Transverse colon (tissue), 4 donors: ENCODE data around the gene LBR. TPM values are rescaled to one million over a fixed set of nuclear protein-coding genes. Genes with fewer than 3 reads are reported as not detected.

Experiments
- DNase-seq: peaks from one replicate; pipeline ENCODE4 v3.0.0-alpha.2; 2019
- H3K27ac ChIP-seq, 4 donors: fragments of 200-600 bp; sonication (generic); 2 replicates each; pipeline ENCODE4 v1.5.1; 2016 to 2018; ENCODE audit warnings: inconsistent platforms in 4 of 4
- H3K27me3 ChIP-seq: fragments of 200-600 bp; sonication (generic); 2 replicates; pipeline ENCODE4 v1.5.1; 2017; ENCODE audit warnings: inconsistent platforms
- H3K36me3 ChIP-seq, 4 donors: fragments of 200-600 bp; sonication (generic); 2 replicates each; pipeline ENCODE4 v1.5.1; 2017 to 2019; ENCODE audit warnings: inconsistent platforms in 4 of 4
- H3K4me1 ChIP-seq, 4 donors: fragments of 200-600 bp; sonication (generic); 2 replicates each; pipeline ENCODE4 v1.5.1; 2017 to 2020; ENCODE audit warnings: inconsistent platforms in 4 of 4
- H3K4me3 ChIP-seq, 4 donors: fragments of 200-600 bp; sonication (generic); 1 replicate in 1 of 4; 2 replicates in 3 of 4; pipeline versions ENCODE4 v1.5.1 to v1.6.1; 2017 to 2019; ENCODE audit warnings: inconsistent platforms in 4 of 4
- H3K9me3 ChIP-seq, 2 donors: fragments of 200-600 bp; sonication (generic); 2 replicates each; pipeline ENCODE4 v1.5.1; 2017 to 2019; ENCODE audit warnings: inconsistent platforms in 2 of 2
- CTCF ChIP-seq, 5 experiments: fragments of 200-600 bp in 3 of 5; fragments of 450-650 bp in 2 of 5; sonication (generic) in 3 of 5; IDR thresholded peaks; 1 replicate in 2 of 5; 2 replicates in 3 of 5; pipeline ENCODE4 v1.5.1; 2016 to 2017; ENCODE audit warnings: antibody characterized with exemption in 5 of 5, inconsistent platforms in 3 of 5, mild to moderate bottlenecking in 2 of 5, moderate library complexity in 1 of 5
- EP300 ChIP-seq: sonication (generic); formaldehyde crosslinking; IDR thresholded peaks from one replicate; pipeline ENCODE4 v1.6.1; 2017; ENCODE audit warnings: antibody characterized with exemption, low read depth
- POLR2A ChIP-seq: fragments of 450-650 bp; IDR thresholded peaks from one replicate; pipeline ENCODE4 v1.6.1; 2016; ENCODE audit warnings: antibody characterized with exemption, mild to moderate bottlenecking, moderate library complexity
- POLR2AphosphoS5 ChIP-seq, 3 donors: sonication (generic); formaldehyde crosslinking; IDR thresholded peaks; one replicate each; pipeline ENCODE4 v1.6.1; 2016; ENCODE audit warnings: antibody characterized with exemption in 3 of 3
- WGBS, 2 donors: methylation state at CpG; one replicate each; pipeline ENCODE4 v1.1.5; 2018; ENCODE audit warnings: low coverage in 1 of 2; 5-methylcytosine and 5-hydroxymethylcytosine counted together
- in situ Hi-C, 4 donors: fragments of 200-750 bp; cut with MboI; loops; one replicate each; pipeline versions ENCODE4 v1.15.0 to v1.15.1; 2017; ENCODE audit warnings: low sequenced_read_pairs in 3 of 4, low pct_ligation_motif_present in 1 of 4, low pct_unique_long_range_greater_than_20kb in 1 of 4
- intact Hi-C: fragments of 100-400 bp; cut with DNase I; formaldehyde crosslinking; loops from one replicate; pipeline ENCODE4 v1.15.1; 2023; ENCODE audit warnings: low total_unique reads
- total RNA-seq, 4 donors: library from RNA; depleted of rRNA; stranded (reverse); fragments of >200 nt; gene quantifications; one replicate each; pipeline ENCODE4 v1.1.0, GENCODE V29; 2016

The LBR gene
- total RNA-seq, 4 donors from 2014 or later, result 48.6 to 97.9 (median 75.1) TPM

DNA sequence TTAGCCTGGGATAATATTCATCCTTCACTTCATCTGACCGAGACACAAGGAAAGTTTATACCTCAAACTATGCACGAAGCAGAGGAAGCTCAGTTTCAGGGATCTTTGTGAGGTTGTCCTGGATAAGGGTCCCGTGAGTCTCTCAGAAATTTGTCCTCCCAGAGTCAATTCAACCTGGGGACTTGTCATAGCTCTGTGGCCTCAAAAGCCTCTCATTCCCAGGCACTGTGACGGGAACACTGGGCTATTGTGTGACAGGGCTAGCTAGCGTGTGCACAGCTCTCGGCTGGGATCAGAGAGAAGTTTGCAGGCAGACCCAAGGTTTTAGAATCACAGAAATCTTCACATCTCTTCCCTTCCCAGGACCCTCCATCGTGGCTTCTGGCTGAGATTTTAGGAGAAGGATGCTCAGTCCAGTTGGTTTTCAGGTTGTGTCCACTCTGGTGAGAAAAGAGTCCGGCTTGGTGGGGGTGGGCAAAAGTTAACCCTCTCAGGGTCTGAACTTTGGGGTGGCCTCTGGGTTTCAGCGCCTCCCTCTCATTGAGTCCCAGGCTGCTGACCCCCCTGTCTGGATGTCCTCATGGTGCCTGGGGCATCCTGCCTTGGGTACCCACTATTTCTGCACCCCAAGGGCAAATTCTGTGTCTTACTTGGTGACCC lies 20.4 kb upstream of the LBR start:
- TF ChIP-seq POLR2AphosphoS5 (IDR thresholded peaks at IDR 0.05) (no peak), EP300 (peak; percentile 23)
- Histone ChIP-seq H3K27ac (peak overlapping the region; percentile 89 to 93 (median 92)), H3K36me3 (no peaks in the 10 kb centered on the region), H3K27me3 (no peaks in the 10 kb centered on the region), H3K9me3 (no peaks in the 10 kb centered on the region), H3K4me3 (no peak overlapping the region), H3K4me1 (peaks cover 37 to 72% (median 63%) of the 10 kb centered on the region in 4 donors)
- peak; percentile 10 for DNase-seq
- WGBS, 2 donors, result 77 to 86% methylated on average over 2 to 9 of the region's 9 CpGs
- in situ Hi-C loops (no loop called here), intact Hi-C loops (no loop called here)

GRCh38 chr1:225447650-225448089 lies 19.8 kb upstream of the LBR start:
- no peak overlapping the region for H3K4me3 ChIP-seq
- H3K27ac ChIP-seq, result peak overlapping the region; percentile 89 to 93 (median 92)
- H3K36me3 ChIP-seq, result no peaks in the 10 kb centered on the region
- in situ Hi-C loops (no loop called here), intact Hi-C loops (no loop called here)
- WGBS, 2 donors, result 53 to 80% methylated on average over 1 to 8 of the region's 8 CpGs
- TF ChIP-seq POLR2A (no peak), POLR2AphosphoS5 (IDR thresholded peaks at IDR 0.05) (peak; percentile 59 to 78 (median 70)), EP300 (peak; percentile 91)
- peak; percentile 61 for DNase-seq
- H3K27me3 ChIP-seq, result no peaks in the 10 kb centered on the region
- peaks cover 40 to 77% (median 69%) of the 10 kb centered on the region in 4 donors for H3K4me1 ChIP-seq
- no peaks in the 10 kb centered on the region for H3K9me3 ChIP-seq

- WGBS, 2 donors, result 68 to 83% methylated on average over 4 to 9 of the region's 9 CpGs
- in situ Hi-C loops (no loop called here), intact Hi-C loops (no loop called here)
- H3K27me3 ChIP-seq, result no peaks in the 10 kb centered on the region
- H3K36me3 ChIP-seq, result no peaks in the 10 kb centered on the region
- DNase-seq, result no peak
- H3K4me3 ChIP-seq, result no peak overlapping the region
- H3K9me3 ChIP-seq, result no peaks in the 10 kb centered on the region
- H3K4me1 ChIP-seq, result peaks cover 42 to 81% (median 73%) of the 10 kb centered on the region in 4 donors
- TF ChIP-seq CTCF (IDR thresholded peaks at IDR 0.05), result no peak
- TF ChIP-seq POLR2AphosphoS5 (IDR thresholded peaks at IDR 0.05), result no peak
- TF ChIP-seq POLR2A, result no peak
- TF ChIP-seq EP300, result no peak
- H3K27ac ChIP-seq, result peak overlapping the region; percentile 89 to 93 (median 92)
Observed at GRCh38 chr1:225446981-225447615, 19.3 kb upstream of the LBR start.

DNA sequence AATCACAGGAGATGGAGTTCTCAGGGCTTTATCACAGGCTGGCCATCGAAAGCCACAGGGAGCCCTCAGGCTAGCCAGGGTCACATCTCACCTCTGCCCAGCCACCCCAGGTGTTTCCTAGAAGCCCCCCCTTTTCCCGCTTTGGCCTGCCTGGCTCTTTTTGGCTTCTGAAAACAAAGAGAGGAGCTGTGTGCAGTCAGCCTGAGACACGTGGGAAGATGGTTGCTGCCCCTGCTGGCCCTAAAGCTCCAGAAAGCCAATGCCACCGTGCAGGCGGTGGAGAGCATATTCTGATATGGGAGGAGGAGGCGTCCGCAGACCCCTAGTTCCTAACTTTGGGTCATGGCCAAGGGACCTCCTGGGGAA lies 18.7 kb upstream of the LBR start:
- in situ Hi-C loops (no loop called here), intact Hi-C loops (no loop called here)
- TF ChIP-seq CTCF (IDR thresholded peaks at IDR 0.05) (no peak), POLR2AphosphoS5 (IDR thresholded peaks at IDR 0.05) (no peak), POLR2A (no peak), EP300 (no peak)
- Histone ChIP-seq H3K27me3 (no peaks in the 10 kb centered on the region), H3K36me3 (no peaks in the 10 kb centered on the region), H3K4me1 (peaks cover 43 to 87% (median 79%) of the 10 kb centered on the region in 4 donors), H3K27ac (peak overlapping the region; percentile 89 to 93 (median 92)), H3K9me3 (no peaks in the 10 kb centered on the region), H3K4me3 (no peak overlapping the region)
- 61% methylated on average over 7 of the region's 7 CpGs; no CpG with 5 or more reads in 1 of the 2 donors for WGBS, 2 donors
- DNase-seq, result peak; percentile 12
